ENCODE measurements around the gene L3HYPDH.

The L3HYPDH gene

GRCh38 chr14:59483819-59484638 lies at the start of gene L3HYPDH, which contains the start of gene JKAMP:
Gene L3HYPDH (minus strand): TSS chr14:59484408. CDS start chr14:59484316, 92 bp downstream.
Gene JKAMP (plus strand): TSS chr14:59484517. CDS start chr14:59484590, 73 bp downstream.
- DNase-seq = peak; percentile 97

DNA sequence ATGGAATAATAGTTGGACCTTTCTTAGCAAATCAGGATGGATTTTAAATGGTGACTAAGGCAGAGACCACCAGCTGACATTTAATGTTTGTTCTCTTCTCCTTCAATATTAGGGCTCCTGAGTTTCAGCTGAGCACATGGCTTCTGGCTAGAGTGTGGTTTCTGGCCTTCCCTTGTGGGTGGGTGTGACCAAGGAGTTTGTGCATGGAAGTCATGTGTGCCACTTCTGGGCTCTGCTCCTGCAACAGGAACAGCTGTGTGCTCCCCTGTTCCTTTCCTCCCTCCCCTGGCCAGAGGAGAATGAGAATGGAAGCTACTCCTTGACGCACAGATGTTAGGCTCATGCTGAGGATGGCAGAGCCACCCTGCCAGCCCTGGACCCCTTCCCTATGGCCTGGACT lies 48.2 kb upstream of the L3HYPDH start:
- DNase-seq = peak; percentile 22

- no peak for DNase-seq
These were observed 46.1 kb upstream of the L3HYPDH start for GRCh38 chr14:59530349-59530748.

DNA sequence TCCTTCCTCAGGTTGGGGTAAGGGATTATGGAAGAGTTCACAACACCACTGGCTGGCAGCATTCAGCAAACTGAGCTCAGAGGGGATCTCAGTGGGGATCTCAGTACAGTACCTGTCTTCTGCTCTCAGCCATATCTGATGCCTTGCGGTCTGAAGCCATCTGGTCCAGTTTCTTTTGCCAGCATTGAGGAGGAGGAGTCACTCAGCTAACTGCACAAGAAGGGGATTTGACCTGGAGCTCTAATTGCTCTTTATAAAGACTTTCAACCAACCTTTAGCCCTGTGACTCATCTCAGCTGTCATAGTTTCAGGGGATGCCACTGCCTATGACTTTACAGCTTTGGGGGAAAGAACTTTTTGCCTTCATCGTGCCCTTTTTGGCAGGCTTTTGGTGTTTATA lies 45.0 kb upstream of the L3HYPDH start:
- peak; percentile 96 for DNase-seq

GRCh38 chr14:59520224-59520623 lies 36.0 kb upstream of the L3HYPDH start:
- no peak for DNase-seq

DNA sequence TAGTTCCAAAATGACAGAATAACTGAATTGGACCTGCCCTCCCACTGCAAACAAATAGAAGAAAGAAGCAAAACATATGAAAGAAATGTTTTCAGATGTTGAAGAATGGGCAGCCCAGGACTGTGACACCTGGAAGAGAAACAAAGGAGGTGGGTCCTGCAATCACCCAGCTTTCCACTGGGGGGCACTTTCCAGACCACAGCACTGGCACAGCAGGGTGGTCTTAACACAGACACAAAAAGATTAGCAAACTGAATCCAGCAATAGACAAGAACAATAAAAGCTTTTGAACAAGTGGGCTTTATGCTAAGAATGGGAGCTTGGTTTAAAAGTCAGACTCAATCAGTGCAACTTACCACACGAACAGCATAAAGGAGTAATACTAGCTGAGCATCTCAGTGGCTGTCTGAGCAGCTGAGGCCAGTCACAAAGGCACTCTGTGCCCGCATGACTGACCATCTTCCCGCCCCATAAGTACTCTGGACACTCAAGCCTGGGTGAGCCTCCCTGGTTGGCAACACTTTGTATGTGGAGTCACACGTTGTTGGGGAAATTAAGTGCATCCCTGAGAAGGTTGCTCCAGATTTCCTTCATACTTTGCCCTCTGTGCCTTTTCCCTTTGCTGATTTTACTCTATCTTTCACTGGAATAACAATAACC lies 27.8 kb upstream of the L3HYPDH start:
- peak; percentile 26 for DNase-seq

- DNase-seq = no peak
These were observed 26.8 kb upstream of the L3HYPDH start for GRCh38 chr14:59510966-59511365.

DNA sequence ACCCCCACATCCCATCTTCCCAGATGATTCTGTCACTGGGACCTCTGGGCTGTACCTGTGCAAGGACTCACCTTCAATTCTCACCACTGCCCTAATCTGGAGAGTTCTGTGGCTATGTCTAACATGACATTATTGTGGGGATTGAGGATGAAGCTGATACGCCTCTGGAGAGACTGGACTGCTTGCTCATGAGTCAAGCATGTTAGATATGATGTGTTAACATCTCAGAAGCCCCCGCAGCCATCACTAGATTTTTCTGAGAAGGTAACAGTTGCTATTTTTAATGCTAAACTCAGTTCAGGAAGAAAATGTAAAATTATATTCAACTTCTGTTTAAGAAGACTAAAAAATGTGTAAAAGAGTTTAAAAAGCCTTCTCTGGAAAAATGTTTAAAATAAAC lies 25.8 kb upstream of the L3HYPDH start:
- DNase-seq = no peak

- no peak for DNase-seq
These were observed 24.9 kb upstream of the L3HYPDH start for GRCh38 chr14:59509101-59509500.

DNA sequence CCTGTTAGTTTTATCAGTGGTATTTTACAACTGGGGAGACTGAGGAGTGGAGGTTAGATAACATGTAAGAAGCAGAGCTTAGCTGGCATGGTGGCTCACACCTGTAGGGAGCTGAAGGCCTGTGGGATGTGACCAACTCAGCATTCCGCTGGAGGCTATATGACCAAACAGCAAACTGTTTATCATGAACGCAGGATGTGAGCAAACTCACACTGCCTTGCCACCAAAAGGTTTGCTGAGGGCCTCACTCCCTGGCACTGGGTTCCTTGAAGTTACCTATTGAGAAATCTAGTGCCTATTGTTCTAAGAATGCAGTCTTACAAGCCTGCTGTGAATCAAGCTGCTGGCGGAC lies 23.5 kb upstream of the L3HYPDH start:
- no peak for DNase-seq

GRCh38 chr14:59507063-59507751 lies 23.0 kb upstream of the L3HYPDH start:
- peak; percentile 81 for DNase-seq

DNA sequence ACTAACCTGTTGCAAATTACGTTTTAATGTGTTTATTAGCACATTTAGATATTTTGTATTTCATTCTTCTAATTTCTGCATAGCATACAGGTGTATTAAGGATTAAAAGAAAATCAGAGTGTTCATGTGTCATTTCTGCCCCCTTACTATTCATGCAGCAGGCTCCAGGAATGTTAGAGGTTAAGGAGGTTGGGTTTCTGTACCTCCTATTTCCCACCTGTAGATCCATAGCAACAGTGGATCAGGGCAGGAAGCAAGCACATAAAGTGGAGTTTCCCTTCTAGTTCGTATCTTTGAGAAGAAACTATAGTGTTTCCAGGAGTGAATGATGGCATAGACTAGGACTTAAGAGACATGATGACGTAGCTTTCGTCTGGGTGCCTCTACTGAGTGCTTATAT lies 19.0 kb upstream of the L3HYPDH start:
- DNase-seq = no peak

- DNase-seq = no peak
These were observed 16.5 kb upstream of the L3HYPDH start for GRCh38 chr14:59500732-59501131.

- no peak for DNase-seq
These were observed 8.2 kb upstream of the L3HYPDH start for GRCh38 chr14:59492384-59492783.

DNA sequence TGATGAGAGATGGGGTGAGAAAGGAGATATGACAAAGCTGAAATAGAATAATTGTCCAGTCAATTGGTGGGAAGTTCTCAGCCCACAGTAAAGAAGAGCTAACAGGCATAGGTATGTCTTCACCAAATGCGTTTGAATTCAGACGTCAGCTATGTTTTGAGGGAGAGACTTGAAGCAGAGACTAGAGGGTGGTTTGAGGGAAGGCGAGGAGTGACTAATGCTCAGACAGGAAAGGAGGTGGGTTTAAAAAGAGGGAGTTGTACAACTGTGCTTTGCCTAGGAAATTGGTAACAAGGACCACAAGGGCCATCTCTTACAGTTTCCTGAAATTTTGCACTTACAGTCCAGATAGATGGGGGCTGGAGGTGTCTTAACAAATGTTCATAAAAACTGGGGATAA lies 6.5 kb upstream of the L3HYPDH start:
- no peak for DNase-seq

GRCh38 chr14:59484639-59485175 lies 499 bp upstream of the L3HYPDH start:
- peak; percentile 79 for DNase-seq

DNA sequence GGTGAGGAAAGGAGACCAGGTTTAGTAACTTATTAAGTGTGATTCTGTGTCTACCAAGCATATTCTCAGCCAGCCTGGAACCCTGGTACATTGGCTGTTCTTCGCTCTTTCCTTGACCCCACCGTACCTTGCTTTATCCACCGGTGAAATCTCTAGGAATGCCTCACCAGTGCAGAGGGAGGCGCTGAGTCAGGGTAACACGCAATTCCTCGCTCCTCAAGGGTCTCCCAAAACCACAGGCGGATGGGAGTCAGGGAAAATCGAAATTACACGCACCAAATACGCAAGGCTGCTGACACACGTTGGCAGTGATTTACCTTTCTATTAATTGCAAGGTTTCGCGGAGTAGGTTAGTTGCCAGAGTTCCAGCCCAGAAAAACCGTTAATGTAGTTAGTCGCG lies 845 bp downstream of the L3HYPDH start:
- peak; percentile 58 for DNase-seq

- DNase-seq = peak; percentile 72
These were observed 1.5 kb downstream of the L3HYPDH start for GRCh38 chr14:59482541-59483331.

- DNase-seq = no peak
These were observed 2.2 kb downstream of the L3HYPDH start for GRCh38 chr14:59481871-59482540.

- DNase-seq = no peak
These were observed 2.8 kb downstream of the L3HYPDH start for GRCh38 chr14:59481407-59481806.

- no peak for DNase-seq
These were observed 4.0 kb downstream of the L3HYPDH start for GRCh38 chr14:59480166-59480565.

GRCh38 chr14:59478540-59478939 lies 5.7 kb downstream of the L3HYPDH start:
- no peak for DNase-seq
